HCT116 (cell line): ENCODE results near the gene QKI. TPM values are rescaled to one million over a fixed set of nuclear protein-coding genes. Genes with fewer than 3 reads are reported as not detected.
"Not testable (repeated sequence)": the region's sequence is repeated elsewhere in the genome, so short reads cannot be mapped to it uniquely, and the experiment has no call there.

Experiments
- ATAC-seq: fragments of 200-7000 bp; cut with Tn5 transposase; 2 replicates; pipeline ENCODE4 v1.9.1; 2020; ENCODE audit warnings: mild to moderate bottlenecking, moderate library complexity
- BruUV-seq: library from RNA; stranded (reverse); fragments of 400-500 nt; replicated peaks from 2 replicates; lab custom pipeline; 2021; lab: Mats Ljungman, UMichigan
- CTCF ChIA-PET: fragments of 300-600 bp; sonication (Branson Sonifier 250); formaldehyde crosslinking; loops from one replicate; lab custom pipeline; 2021; ENCODE audit warnings: antibody characterized with exemption; lab: Charles Lee
- POLR2A ChIA-PET: fragments of 300-600, 350-600 bp; sonication (Branson Sonifier 250); formaldehyde crosslinking; loops from one replicate; lab custom pipeline; 2021; ENCODE audit warnings: antibody characterized with exemption; lab: Charles Lee
- RAD21 ChIA-PET, 2 experiments: fragments of 300-600 bp; sonication (Branson Sonifier 250); formaldehyde crosslinking; loops; one replicate each; lab custom pipeline; 2023; ENCODE audit warnings: low total read pairs in 2 of 2; ENCODE audit not compliant: uncharacterized antibody in 2 of 2, unreplicated experiment in 2 of 2, low non-redundant PET in 1 of 2; lab: Charles Lee
- DNase-seq: peaks from one replicate; pipeline ENCODE4 v3.0.0-alpha.2; 2010; ENCODE audit warnings: low read depth, low spot score
- H2AFZ ChIP-seq: fragments of 200-600 bp; shearing (Covaris generic), sonication (generic); 2 replicates; pipeline ENCODE4 v1.6.1; 2017; ENCODE audit warnings: low read depth, mixed run types, mixed read lengths, antibody characterized with exemption, low read length; ENCODE audit not compliant: poor library complexity, severe bottlenecking
- H3K27ac ChIP-seq: 2 replicates; pipeline ENCODE4 v1.5.1; 2012; ENCODE audit warnings: low read depth, low read length
- H3K27me3 ChIP-seq: fragments of 200-600 bp; sonication (generic); 2 replicates; pipeline ENCODE4 v1.6.1; 2016; ENCODE audit warnings: mixed run types, low read length, mixed read lengths; ENCODE audit not compliant: insufficient read depth
- H3K36me3 ChIP-seq, 2 experiments: fragments of 200-500 bp in 1 of 2; fragments of 200-600 bp in 1 of 2; sonication (Bioruptor generic) in 1 of 2; sonication (generic) in 1 of 2; 2 replicates each; pipeline versions ENCODE4 v1.5.1 to v1.6.1; 2014 to 2016; ENCODE audit warnings: low read length in 2 of 2, inconsistent platforms in 1 of 2, mixed read lengths in 1 of 2, mixed run types in 1 of 2; ENCODE audit not compliant: insufficient read depth in 2 of 2, control insufficient read depth in 1 of 2
- H3K4me1 ChIP-seq, 2 experiments: fragments of 200-600 bp in 1 of 2; sonication (generic) in 1 of 2; 2 replicates each; pipeline versions ENCODE4 v1.5.1 to v1.6.1; 2012 to 2017; ENCODE audit warnings: low read length in 2 of 2, inconsistent platforms in 1 of 2, mild to moderate bottlenecking in 1 of 2, mixed read lengths in 1 of 2, mixed run types in 1 of 2, moderate library complexity in 1 of 2; ENCODE audit not compliant: insufficient read depth in 2 of 2, control insufficient read depth in 1 of 2
- H3K4me2 ChIP-seq: fragments of 200-600 bp; sonication (generic); 2 replicates; pipeline ENCODE4 v1.6.1; 2017; ENCODE audit warnings: mixed run types, low read length, mixed read lengths
- H3K4me3 ChIP-seq, 2 experiments: fragments of 200-600 bp in 1 of 2; sonication (generic) in 1 of 2; replicated peaks in 1 of 2; 2 replicates each; pipeline ENCODE4 v1.5.1; 2011 to 2016; ENCODE audit warnings: low read length in 2 of 2, control low read depth in 1 of 2, low read depth in 1 of 2, mild to moderate bottlenecking in 1 of 2, mixed read lengths in 1 of 2, mixed run types in 1 of 2
- H3K79me2 ChIP-seq: fragments of 200-600 bp; sonication (generic); 2 replicates; pipeline ENCODE4 v1.6.1; 2017; ENCODE audit warnings: mild to moderate bottlenecking, mixed run types, low read length, moderate library complexity, mixed read lengths; ENCODE audit not compliant: insufficient read depth
- H3K9ac ChIP-seq: fragments of 200-600 bp; sonication (generic); 2 replicates; pipeline ENCODE4 v1.6.1; 2016; ENCODE audit warnings: low read length, mixed read lengths
- H3K9me2 ChIP-seq: fragments of 200-600 bp; sonication (generic), shearing (Covaris generic); 2 replicates; pipeline ENCODE4 v1.6.1; 2017; ENCODE audit warnings: mixed run types, mild to moderate bottlenecking, moderate library complexity; ENCODE audit not compliant: insufficient read depth
- H3K9me3 ChIP-seq, 2 experiments: fragments of 200-500 bp in 1 of 2; fragments of 200-600 bp in 1 of 2; sonication (Bioruptor generic) in 1 of 2; sonication (generic) in 1 of 2; 2 replicates each; pipeline ENCODE4 v1.6.1; 2014 to 2017; ENCODE audit warnings: low read length in 2 of 2, mixed read lengths in 2 of 2, inconsistent platforms in 1 of 2, low read depth in 1 of 2, mild to moderate bottlenecking in 1 of 2, mixed run types in 1 of 2, moderate library complexity in 1 of 2; ENCODE audit not compliant: control insufficient read depth in 1 of 2, insufficient read depth in 1 of 2
- H4K20me1 ChIP-seq: fragments of 200-600 bp; sonication (generic), shearing (Covaris generic); 2 replicates; pipeline ENCODE4 v1.6.1; 2017; ENCODE audit warnings: mixed run types, mild to moderate bottlenecking, moderate library complexity; ENCODE audit not compliant: insufficient read depth
- CEBPB ChIP-seq: IDR thresholded peaks from 2 replicates; pipeline ENCODE4 v1.6.1; 2012; ENCODE audit warnings: low read depth
- EGR1 ChIP-seq: IDR thresholded peaks from 2 replicates; pipeline ENCODE4 v1.6.1; 2012; ENCODE audit warnings: low read depth
- EZH2 ChIP-seq: fragments of 200-600 bp; sonication (generic); IDR thresholded peaks from 2 replicates; pipeline ENCODE4 v1.6.1; 2017; ENCODE audit warnings: antibody characterized with exemption, mixed run types
- FOSL1 ChIP-seq: IDR thresholded peaks from 2 replicates; pipeline ENCODE4 v1.6.1; 2012; ENCODE audit warnings: low read depth
- JUND ChIP-seq: IDR thresholded peaks from 2 replicates; pipeline ENCODE4 v1.6.1; 2012
- POLR2A ChIP-seq: IDR thresholded peaks from 2 replicates; pipeline ENCODE4 v1.7.0; 2011; ENCODE audit warnings: borderline replicate concordance; ENCODE audit not compliant: insufficient read depth, insufficient read length; ENCODE audit errors: extremely low read depth
- RAD21 ChIP-seq: IDR thresholded peaks from 2 replicates; pipeline ENCODE4 v1.6.1; 2012; ENCODE audit warnings: low read depth, mild to moderate bottlenecking
- SP1 ChIP-seq: IDR thresholded peaks from 2 replicates; pipeline ENCODE4 v1.6.1; 2012; ENCODE audit warnings: low read depth
- TCF7L2 ChIP-seq: IDR thresholded peaks from 2 replicates; pipeline ENCODE4 v1.7.0; 2011; ENCODE audit warnings: borderline replicate concordance, inconsistent platforms; ENCODE audit not compliant: insufficient read depth, insufficient read length; ENCODE audit errors: extremely low read depth
- YY1 ChIP-seq: IDR thresholded peaks from 2 replicates; pipeline ENCODE4 v1.6.1; 2011; ENCODE audit warnings: low read length, low read depth, moderate library complexity, mild to moderate bottlenecking; ENCODE audit not compliant: insufficient replicate concordance; ENCODE audit errors: extremely low read depth
- ZNF274 ChIP-seq: fragments of 200-500 bp; sonication (Bioruptor generic); IDR thresholded peaks from 2 replicates; pipeline ENCODE4 v1.6.1; 2014; ENCODE audit warnings: mild to moderate bottlenecking, low read depth, low read length, inconsistent platforms
- intact Hi-C: fragments of 100-400 bp; cut with micrococcal nuclease; formaldehyde crosslinking; loops from 2 replicates; pipeline ENCODE4 v1.10.0; 2022
- total RNA-seq: library from RNA; stranded (reverse); gene quantifications from one replicate; pipeline ENCODE4 v1.2.1, GENCODE V29; 2021; ENCODE audit not compliant: unreplicated experiment
- TF ChIP-seq, protein P1 (sequence below), 3 experiments: fragments of 200-600 bp in 1 of 3; sonication (generic) in 1 of 3; IDR thresholded peaks in 2 of 3; conservative IDR thresholded peaks in 1 of 3; 2 replicates each; pipeline ENCODE4 v1.5.1; 2012 to 2017; ENCODE audit warnings: low read depth in 2 of 3, low read length in 2 of 3, antibody characterized with exemption in 1 of 3, borderline replicate concordance in 1 of 3, control low read depth in 1 of 3, mild to moderate bottlenecking in 1 of 3, mixed read lengths in 1 of 3, mixed run types in 1 of 3, moderate library complexity in 1 of 3; ENCODE audit not compliant: insufficient read depth in 1 of 3
- TF ChIP-seq, protein P2 (sequence below): IDR thresholded peaks from 2 replicates; pipeline ENCODE4 v1.6.1; 2011; ENCODE audit warnings: mild to moderate bottlenecking, low read length, moderate library complexity; ENCODE audit not compliant: insufficient replicate concordance; ENCODE audit errors: extremely low read depth
- TF ChIP-seq, protein P3 (sequence below): IDR thresholded peaks from 2 replicates; pipeline ENCODE4 v1.6.1; 2012

Gene QKI
- total RNA-seq, 1 experiment from 2014 or later: 35.3 TPM

DNA sequence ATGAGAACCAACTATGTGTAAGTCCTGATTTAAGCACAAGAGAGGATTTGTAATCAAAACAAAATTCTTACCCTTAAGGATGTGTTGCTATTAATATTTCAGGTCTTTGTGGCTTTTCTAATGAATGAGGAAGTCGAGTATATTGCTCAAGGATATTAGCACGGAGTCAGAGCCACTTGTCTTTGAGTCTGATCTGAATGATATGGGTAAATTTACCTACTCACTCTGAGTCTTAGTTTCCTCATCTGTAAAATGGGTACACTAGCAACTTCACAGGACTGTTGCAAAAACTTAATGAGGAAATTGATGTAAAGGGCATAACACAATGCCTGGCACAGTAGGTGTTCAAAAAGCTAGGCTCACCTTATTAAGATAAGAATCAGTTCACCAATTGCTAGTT is 30.0 kb upstream of the QKI start (continued):
- TF ChIP-seq EZH2 (no peak), POLR2A (no peak), JUND (no peak), ZNF274 (no peak)
- TF ChIP-seq, protein P1, sequence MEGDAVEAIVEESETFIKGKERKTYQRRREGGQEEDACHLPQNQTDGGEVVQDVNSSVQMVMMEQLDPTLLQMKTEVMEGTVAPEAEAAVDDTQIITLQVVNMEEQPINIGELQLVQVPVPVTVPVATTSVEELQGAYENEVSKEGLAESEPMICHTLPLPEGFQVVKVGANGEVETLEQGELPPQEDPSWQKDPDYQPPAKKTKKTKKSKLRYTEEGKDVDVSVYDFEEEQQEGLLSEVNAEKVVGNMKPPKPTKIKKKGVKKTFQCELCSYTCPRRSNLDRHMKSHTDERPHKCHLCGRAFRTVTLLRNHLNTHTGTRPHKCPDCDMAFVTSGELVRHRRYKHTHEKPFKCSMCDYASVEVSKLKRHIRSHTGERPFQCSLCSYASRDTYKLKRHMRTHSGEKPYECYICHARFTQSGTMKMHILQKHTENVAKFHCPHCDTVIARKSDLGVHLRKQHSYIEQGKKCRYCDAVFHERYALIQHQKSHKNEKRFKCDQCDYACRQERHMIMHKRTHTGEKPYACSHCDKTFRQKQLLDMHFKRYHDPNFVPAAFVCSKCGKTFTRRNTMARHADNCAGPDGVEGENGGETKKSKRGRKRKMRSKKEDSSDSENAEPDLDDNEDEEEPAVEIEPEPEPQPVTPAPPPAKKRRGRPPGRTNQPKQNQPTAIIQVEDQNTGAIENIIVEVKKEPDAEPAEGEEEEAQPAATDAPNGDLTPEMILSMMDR (IDR thresholded peaks at IDR 0.05 in 2 of 3, conservative IDR thresholded peaks at IDR 0.05 in 1 of 3; ENCODE audit: borderline replicate concordance in 1 of 3, insufficient read depth in 1 of 3, low read depth in 2 of 3, low read length in 2 of 3): no peak

DNA sequence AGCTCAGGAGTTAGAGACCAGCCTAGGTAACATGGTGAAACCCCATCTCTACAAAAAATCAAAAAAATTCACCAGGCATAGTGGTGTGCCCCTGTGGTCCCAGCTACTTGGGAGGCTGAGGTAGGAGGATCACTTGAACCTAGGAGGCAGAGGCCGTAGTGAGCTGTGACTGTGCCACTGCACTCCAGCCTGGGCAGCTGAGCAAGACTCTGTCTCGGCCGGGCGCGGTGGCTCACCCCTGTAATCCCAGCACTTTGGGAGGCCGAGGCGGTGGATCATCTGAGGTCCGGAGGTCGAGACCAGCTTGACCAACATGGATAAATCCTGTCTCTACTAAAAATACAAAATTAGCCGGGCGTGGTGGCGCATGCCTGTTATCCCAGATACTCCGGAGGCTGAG is 29.0 kb upstream of the QKI start:
- BruUV-seq, H3K4me3 ChIP-seq, H3K79me2 ChIP-seq, RAD21 ChIA-PET, H3K9ac ChIP-seq, ATAC-seq, H3K36me3 ChIP-seq, H4K20me1 ChIP-seq, POLR2A ChIA-PET, H2AFZ ChIP-seq, H3K4me2 ChIP-seq, H3K27me3 ChIP-seq, H3K27ac ChIP-seq, H3K9me2 ChIP-seq, CTCF ChIA-PET, DNase-seq, intact Hi-C loops, H3K9me3 ChIP-seq: not testable (repeated sequence)
- peaks cover 5 to 29% of the 10 kb centered on the region in 2 experiments; a peak in 3 of 4 replicates for H3K4me1 ChIP-seq

DNA sequence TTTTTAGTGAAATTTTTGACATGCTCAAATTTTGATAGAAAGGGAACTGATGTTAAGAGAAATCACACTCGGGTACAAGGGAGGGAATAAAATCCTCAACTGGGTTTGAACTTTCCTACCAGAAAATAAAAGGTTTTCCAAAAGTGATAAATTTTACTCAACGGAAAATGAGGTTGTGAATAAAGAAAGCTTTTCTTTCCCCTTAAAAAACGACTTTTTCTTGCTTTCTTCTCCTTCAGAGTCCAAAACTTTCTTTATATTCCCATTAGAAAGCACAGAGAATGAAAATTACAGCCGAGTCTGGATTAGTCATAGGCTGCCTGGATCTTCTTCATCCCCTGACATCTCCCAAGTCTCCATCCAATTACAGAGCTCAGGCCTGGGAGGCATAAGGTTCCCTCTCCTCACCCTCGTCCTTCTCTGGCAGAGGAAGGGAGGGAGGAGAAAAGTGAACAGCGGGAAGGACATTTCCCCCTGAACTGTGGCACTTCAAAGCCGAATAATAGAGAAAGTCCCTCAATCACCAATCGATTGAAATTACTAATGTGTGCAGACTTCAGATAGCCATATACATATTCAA is 28.1 kb upstream of the QKI start:
- Histone ChIP-seq H3K4me1 (peaks cover 5 to 30% of the 10 kb centered on the region in 2 experiments; a peak in 3 of 4 replicates), H3K36me3 (no peaks in the 10 kb centered on the region), H3K27me3 (no peaks in the 10 kb centered on the region), H2AFZ (peak overlapping the region; percentile 4), H3K9ac (no peak overlapping the region), H3K4me2 (no peak overlapping the region), H3K4me3 (no peak overlapping the region), H3K9me3 (no peaks in the 10 kb centered on the region; a peak in 1 of 4 replicates), H3K9me2 (no peaks in the 10 kb centered on the region), H3K79me2 (no peaks in the 10 kb centered on the region), H4K20me1 (no peaks in the 10 kb centered on the region), H3K27ac (no peak overlapping the region)
- ATAC-seq (no peak), DNase-seq (no peak)
- ChIA-PET RAD21 (no interaction called here), POLR2A (no interaction called here), CTCF (no interaction called here)
- BruUV-seq: no TSS peak
- intact Hi-C loops: no loop called here
- TF ChIP-seq YY1 (no peak), SP1 (no peak), FOSL1 (no peak), POLR2A (no peak), EGR1 (no peak), RAD21 (no peak), CEBPB (no peak), ZNF274 (no peak), TCF7L2 (no peak)
- TF ChIP-seq, protein P2, sequence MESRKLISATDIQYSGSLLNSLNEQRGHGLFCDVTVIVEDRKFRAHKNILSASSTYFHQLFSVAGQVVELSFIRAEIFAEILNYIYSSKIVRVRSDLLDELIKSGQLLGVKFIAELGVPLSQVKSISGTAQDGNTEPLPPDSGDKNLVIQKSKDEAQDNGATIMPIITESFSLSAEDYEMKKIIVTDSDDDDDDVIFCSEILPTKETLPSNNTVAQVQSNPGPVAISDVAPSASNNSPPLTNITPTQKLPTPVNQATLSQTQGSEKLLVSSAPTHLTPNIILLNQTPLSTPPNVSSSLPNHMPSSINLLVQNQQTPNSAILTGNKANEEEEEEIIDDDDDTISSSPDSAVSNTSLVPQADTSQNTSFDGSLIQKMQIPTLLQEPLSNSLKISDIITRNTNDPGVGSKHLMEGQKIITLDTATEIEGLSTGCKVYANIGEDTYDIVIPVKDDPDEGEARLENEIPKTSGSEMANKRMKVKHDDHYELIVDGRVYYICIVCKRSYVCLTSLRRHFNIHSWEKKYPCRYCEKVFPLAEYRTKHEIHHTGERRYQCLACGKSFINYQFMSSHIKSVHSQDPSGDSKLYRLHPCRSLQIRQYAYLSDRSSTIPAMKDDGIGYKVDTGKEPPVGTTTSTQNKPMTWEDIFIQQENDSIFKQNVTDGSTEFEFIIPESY: no peak
- TF ChIP-seq, protein P3, sequence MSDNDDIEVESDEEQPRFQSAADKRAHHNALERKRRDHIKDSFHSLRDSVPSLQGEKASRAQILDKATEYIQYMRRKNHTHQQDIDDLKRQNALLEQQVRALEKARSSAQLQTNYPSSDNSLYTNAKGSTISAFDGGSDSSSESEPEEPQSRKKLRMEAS: no peak
